Gastrocnemius medialis (tissue), 4 donors: ENCODE measurements around the gene MS4A13.

Experiments
- CTCF ChIP-seq, 5 experiments: fragments of 450-650 bp in 3 of 5; fragments of 200-600 bp in 2 of 5; sonication (generic) in 2 of 5; IDR thresholded peaks in 4 of 5; conservative IDR thresholded peaks in 1 of 5; 1 replicate in 4 of 5; 2 replicates in 1 of 5; pipeline ENCODE4 v1.5.1; 2016 to 2019; ENCODE audit warnings: antibody characterized with exemption in 5 of 5, mild to moderate bottlenecking in 3 of 5, moderate library complexity in 3 of 5
- POLR2A ChIP-seq, 2 donors: fragments of 450-650 bp; IDR thresholded peaks; one replicate each; pipeline ENCODE4 v1.6.1; 2017; ENCODE audit warnings: antibody characterized with exemption in 2 of 2, mild to moderate bottlenecking in 2 of 2, moderate library complexity in 2 of 2

- TF ChIP-seq CTCF (IDR thresholded peaks at IDR 0.05 in 4 of 5, conservative IDR thresholded peaks at IDR 0.05 in 1 of 5) (no peak), POLR2A (IDR thresholded peaks at IDR 0.05) (no peak)
Observed at GRCh38 chr11:60566776-60567175, 51.6 kb downstream of the MS4A13 start.
